IMR-90 (cell line): Measurements from ENCODE around the gene UBASH3A. TPM values are rescaled to one million over a fixed set of nuclear protein-coding genes. Genes with fewer than 3 reads are reported as not detected.
"Not testable (repeated sequence)": the region's sequence is repeated elsewhere in the genome, so short reads cannot be mapped to it uniquely, and the experiment has no call there.

Experiments
- ATAC-seq: fragments of 200-7000 bp; cut with Tn5 transposase; 2 replicates; pipeline ENCODE4 v1.9.1; 2020; ENCODE audit warnings: low read depth, mild to moderate bottlenecking, moderate library complexity
- BruUV-seq: library from RNA; stranded (reverse); fragments of 400-500 nt; replicated peaks from 2 replicates; lab custom pipeline; 2021; lab: Mats Ljungman, UMichigan
- CTCF ChIA-PET: fragments of 300-600 bp; formaldehyde crosslinking; extraction: SDS; loops from one replicate; lab custom pipeline; 2021; ENCODE audit warnings: antibody characterized with exemption; lab: Yijun Ruan, JAX
- POLR2A ChIA-PET: fragments of 300-600 bp; sonication (Branson Sonifier 250); formaldehyde crosslinking; loops from one replicate; lab custom pipeline; 2022; ENCODE audit warnings: antibody characterized with exemption; ENCODE audit not compliant: unreplicated experiment; lab: Charles Lee
- DNase-seq: peaks from one replicate; pipeline ENCODE4 v3.0.0; 2013
- H2AFZ ChIP-seq: replicated peaks from 2 replicates; pipeline ENCODE3; 2013; ENCODE audit warnings: low read length, mild to moderate bottlenecking; ENCODE audit not compliant: poor library complexity
- H2AK5ac ChIP-seq: 2 replicates; pipeline ENCODE4 v1.6.1; 2013; ENCODE audit warnings: low read depth, low read length, inconsistent platforms
- H2AK9ac ChIP-seq: replicated peaks from 2 replicates; pipeline ENCODE3; 2013; ENCODE audit warnings: mild to moderate bottlenecking, low read depth, low read length, moderate library complexity; ENCODE audit not compliant: poor library complexity
- H2BK120ac ChIP-seq: 2 replicates; pipeline ENCODE4 v1.6.1; 2013; ENCODE audit warnings: low read depth, low read length, inconsistent platforms
- H2BK15ac ChIP-seq: 3 replicates; pipeline ENCODE4 v1.6.1; 2013; ENCODE audit warnings: low read depth, low read length, inconsistent platforms
- H2BK20ac ChIP-seq: 2 replicates; pipeline ENCODE4 v1.6.1; 2013; ENCODE audit warnings: low read depth, mild to moderate bottlenecking, inconsistent platforms, low read length, moderate library complexity
- H2BK5ac ChIP-seq: 2 replicates; pipeline ENCODE4 v1.6.1; 2013; ENCODE audit warnings: mild to moderate bottlenecking, low read depth, low read length, inconsistent platforms; ENCODE audit not compliant: poor library complexity, severe bottlenecking
- H3K14ac ChIP-seq: replicated peaks from 2 replicates; pipeline ENCODE4 v1.6.1; 2013; ENCODE audit warnings: low read depth, low read length, inconsistent platforms
- H3K18ac ChIP-seq: 2 replicates; pipeline ENCODE4 v1.6.1; 2013; ENCODE audit warnings: low read depth, low read length, control low read depth
- H3K23ac ChIP-seq: 2 replicates; pipeline ENCODE4 v1.6.1; 2013; ENCODE audit warnings: low read depth, low read length, inconsistent platforms
- H3K27ac ChIP-seq: 2 replicates; pipeline ENCODE4 v1.5.1; 2013; ENCODE audit warnings: mild to moderate bottlenecking, control low read depth, low read length; ENCODE audit not compliant: insufficient read depth
- H3K27me3 ChIP-seq: 2 replicates; pipeline ENCODE4 v1.6.1; 2013; ENCODE audit warnings: low read length; ENCODE audit not compliant: control insufficient read depth, insufficient read depth
- H3K36me3 ChIP-seq: 2 replicates; pipeline ENCODE4 v1.6.1; 2013; ENCODE audit warnings: low read length, mixed read lengths; ENCODE audit not compliant: control insufficient read depth, insufficient read depth
- H3K4ac ChIP-seq: 2 replicates; pipeline ENCODE4 v1.6.1; 2013; ENCODE audit warnings: low read depth, low read length, inconsistent platforms
- H3K4me1 ChIP-seq: 2 replicates; pipeline ENCODE4 v1.6.1; 2013; ENCODE audit warnings: low read length, mixed read lengths; ENCODE audit not compliant: control insufficient read depth, insufficient read depth
- H3K4me2 ChIP-seq: 2 replicates; pipeline ENCODE4 v1.6.1; 2013; ENCODE audit warnings: low read depth, mild to moderate bottlenecking, control low read depth, low read length, moderate library complexity
- H3K4me3 ChIP-seq: 2 replicates; pipeline ENCODE4 v1.5.1; 2013; ENCODE audit warnings: low read depth, mild to moderate bottlenecking, control low read depth, low read length, moderate library complexity; ENCODE audit not compliant: insufficient read depth
- H3K56ac ChIP-seq: 2 replicates; pipeline ENCODE4 v1.6.1; 2013; ENCODE audit warnings: low read length, inconsistent platforms; ENCODE audit not compliant: insufficient read depth; ENCODE audit errors: extremely low read depth
- H3K79me1 ChIP-seq, 2 experiments: 2 replicates each; pipeline ENCODE4 v1.6.1; 2013; ENCODE audit warnings: low read length in 2 of 2, inconsistent platforms in 1 of 2, low read depth in 1 of 2
- H3K9ac ChIP-seq: 2 replicates; pipeline ENCODE4 v1.6.1; 2013; ENCODE audit warnings: low read depth, low read length, control low read depth
- H3K9me1 ChIP-seq: 2 replicates; pipeline ENCODE4 v1.6.1; 2013; ENCODE audit warnings: low read length, inconsistent platforms; ENCODE audit not compliant: insufficient read depth
- H3K9me3 ChIP-seq: 2 replicates; pipeline ENCODE4 v1.6.1; 2013; ENCODE audit warnings: low read length; ENCODE audit not compliant: control insufficient read depth, insufficient read depth
- H4K20me1 ChIP-seq: 2 replicates; pipeline ENCODE4 v1.6.1; 2013; ENCODE audit warnings: low read length, inconsistent platforms; ENCODE audit not compliant: insufficient read depth
- H4K5ac ChIP-seq: 2 replicates; pipeline ENCODE4 v1.6.1; 2013; ENCODE audit warnings: mild to moderate bottlenecking, low read depth, low read length, control low read depth
- H4K8ac ChIP-seq, 2 experiments: 2 replicates each; pipeline ENCODE4 v1.6.1; 2013; ENCODE audit warnings: low read depth in 2 of 2, low read length in 2 of 2, control low read depth in 1 of 2, inconsistent platforms in 1 of 2
- H4K91ac ChIP-seq: 2 replicates; pipeline ENCODE4 v1.6.1; 2013; ENCODE audit warnings: low read depth, low read length, inconsistent platforms; ENCODE audit not compliant: insufficient read depth
- WGBS, 2 experiments: methylation state at CpG; one replicate each; pipeline versions ENCODE4 v1.1.5 to v1.1.7; 2013; ENCODE audit warnings: missing lambda C conversion rate in 2 of 2; ENCODE audit not compliant: insufficient read length in 1 of 2; ENCODE audit errors: extremely low coverage in 2 of 2; 5-methylcytosine and 5-hydroxymethylcytosine counted together
- dilution Hi-C: fragments of 300-500 bp; cut with HindIII; formaldehyde crosslinking; loops from one replicate; pipeline ENCODE4 v1.14.3; 2018; ENCODE audit warnings: low sequenced_read_pairs; ENCODE audit not compliant: unreplicated experiment
- in situ Hi-C: fragments of 300-500 bp; cut with MboI; formaldehyde crosslinking; loops from 3 replicates; pipeline ENCODE4 v1.14.3; 2019; ENCODE audit warnings: low sequenced_read_pairs, inconsistent platforms, mixed read lengths
- intact Hi-C: fragments of 100-400 bp; cut with micrococcal nuclease; formaldehyde crosslinking; loops from 2 replicates; pipeline ENCODE4 v1.10.0; 2022
- polyA plus RNA-seq, 3 experiments: library from polyadenylated mRNA; depleted of rRNA; stranded (reverse); fragments of >200 nt; gene quantifications; 2 replicates each; pipeline ENCODE4 v1.2.3, GENCODE V29; 2012; ENCODE audit warnings: low replicate concordance in 1 of 3
- total RNA-seq: library from RNA; depleted of rRNA; stranded (reverse); fragments of >200 nt; gene quantifications from 2 replicates; pipeline ENCODE4 v1.2.3, GENCODE V29; 2012

UBASH3A gene
- total and polyA plus RNA-seq, 2 of the 4 experiments (the other 2 are of a cell fraction), result not detected

DNA sequence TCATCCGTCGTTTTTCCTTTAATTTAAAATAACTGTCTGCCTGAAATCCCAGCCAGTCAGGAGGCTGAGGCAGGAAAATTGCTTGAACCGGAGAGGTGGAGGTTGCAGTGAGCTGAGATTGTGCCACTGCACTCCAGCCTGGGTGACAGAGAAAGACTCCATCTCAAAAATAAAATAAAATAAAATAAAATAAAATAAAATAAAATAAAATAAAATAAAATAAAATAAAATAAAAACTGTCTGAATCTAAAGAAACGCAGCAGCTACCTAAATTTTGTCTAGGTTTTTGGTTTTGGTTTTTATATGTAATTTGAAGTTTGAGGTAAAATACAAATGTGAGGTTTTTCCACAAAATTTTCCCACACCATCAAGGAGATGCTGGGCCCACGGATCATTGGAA is 5.0 kb downstream of the UBASH3A start:
- H2BK5ac ChIP-seq, CTCF ChIA-PET, H4K8ac ChIP-seq, H3K4me1 ChIP-seq, H3K14ac ChIP-seq, H3K4ac ChIP-seq, H3K23ac ChIP-seq, H3K9me1 ChIP-seq, H4K91ac ChIP-seq, DNase-seq, H3K9me3 ChIP-seq, BruUV-seq, H3K4me2 ChIP-seq, H3K18ac ChIP-seq, H2BK120ac ChIP-seq, H4K5ac ChIP-seq, H3K27ac ChIP-seq, H2AFZ ChIP-seq, H4K20me1 ChIP-seq, H3K9ac ChIP-seq, in situ Hi-C loops, H2AK9ac ChIP-seq, ATAC-seq, H2BK15ac ChIP-seq, H3K4me3 ChIP-seq, H2AK5ac ChIP-seq, H3K36me3 ChIP-seq, intact Hi-C loops, H3K56ac ChIP-seq, dilution Hi-C loops, POLR2A ChIA-PET, H3K79me1 ChIP-seq, H2BK20ac ChIP-seq: not testable (repeated sequence)
- H3K27me3 ChIP-seq, result peaks cover 20% of the 10 kb centered on the region; the same call in 1 of the 2 replicates
- WGBS, 2 experiments, result no CpG with 5 or more reads among the region's 5 CpGs
